ENCODE data around the gene KCNG2. TPM values are rescaled to one million over a fixed set of nuclear protein-coding genes. Genes with fewer than 3 reads are reported as not detected.

KCNG2 gene
- total and polyA plus RNA-seq, 2 of the 4 experiments (the other 2 are of a cell fraction), result not detected

DNA sequence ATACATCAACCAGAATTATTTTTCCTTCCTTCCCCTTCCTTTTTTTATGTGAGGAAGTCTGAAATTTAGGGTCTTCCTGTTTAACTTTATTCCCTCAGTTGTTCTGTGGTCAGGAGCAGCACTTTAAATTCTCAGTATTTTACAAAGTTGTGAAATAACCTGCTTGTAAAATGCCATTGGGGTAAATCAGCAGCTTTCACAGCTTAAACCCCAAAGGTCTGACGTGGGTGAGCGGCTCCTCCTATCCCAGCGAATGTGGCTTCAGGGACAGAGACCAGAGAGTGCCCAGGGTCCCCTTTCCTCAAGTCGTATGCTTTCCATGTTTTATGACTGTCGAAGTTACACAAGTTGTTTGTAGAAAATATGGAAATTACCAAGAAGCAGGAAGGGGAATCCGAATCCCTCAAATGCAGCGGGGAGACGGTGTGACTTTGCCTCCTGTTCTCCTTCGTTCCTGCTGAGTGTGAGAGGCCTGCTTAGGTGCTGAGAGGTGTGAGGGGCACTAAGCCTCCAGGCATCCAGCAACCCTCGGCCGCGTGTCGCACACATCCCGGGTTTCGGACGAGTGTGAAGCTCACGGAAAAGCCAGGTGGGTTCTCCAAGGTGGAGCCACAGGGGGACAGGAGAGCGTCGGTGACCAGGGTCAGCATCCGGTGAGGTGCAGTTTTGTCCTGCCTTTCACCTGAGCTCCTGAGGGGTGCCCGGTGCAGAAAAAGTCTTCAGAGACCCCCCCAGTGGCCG, 10.8 kb upstream of the KCNG2 start:
- H3K4me1 ChIP-seq (ENCODE audit: control insufficient read depth, insufficient read depth, low read length), result peaks cover 15% of the 10 kb centered on the region
- no peak overlapping the region for H3K18ac ChIP-seq (ENCODE audit: low read depth, low read length)
- no peak overlapping the region for H2BK120ac ChIP-seq (ENCODE audit: low read depth, low read length)
- H3K36me3 ChIP-seq (ENCODE audit: control insufficient read depth, insufficient read depth, low read length), result no peaks in the 10 kb centered on the region
- H2BK5ac ChIP-seq (ENCODE audit: low read depth, low read length, poor library complexity, severe bottlenecking), result no peak overlapping the region
- peak overlapping the region; percentile 40; the same call in 1 of the 3 replicates for H2BK15ac ChIP-seq (ENCODE audit: low read depth, low read length)
- WGBS, 2 experiments (ENCODE audit: extremely low coverage in 2 of 2, insufficient read length in 1 of 2), result 85% methylated on average over 15 of the region's 22 CpGs; no CpG with 5 or more reads in 1 of the 2 experiments
- POLR2A ChIA-PET (ENCODE audit: unreplicated experiment), result no interaction called here
- H2AK5ac ChIP-seq (ENCODE audit: low read depth, low read length), result peak overlapping the region; percentile 57; the same call in 1 of the 2 replicates
- no peaks in the 10 kb centered on the region; the same call in 1 of the 2 replicates for H3K9me3 ChIP-seq (ENCODE audit: control insufficient read depth, insufficient read depth, low read length)
- H4K91ac ChIP-seq (ENCODE audit: insufficient read depth, low read depth, low read length), result no peak overlapping the region
- no peak overlapping the region for H3K56ac ChIP-seq (ENCODE audit: extremely low read depth, insufficient read depth, low read length)
- H3K9ac ChIP-seq (ENCODE audit: low read depth, low read length), result no peak overlapping the region
- BruUV-seq (replicated peaks), result no TSS peak
- H3K4me3 ChIP-seq (ENCODE audit: insufficient read depth, low read depth, low read length), result no peak overlapping the region
- H3K27me3 ChIP-seq (ENCODE audit: control insufficient read depth, insufficient read depth, low read length), result peaks cover 28% of the 10 kb centered on the region
- intact Hi-C loops (cut with micrococcal nuclease) (no loop called here), dilution Hi-C loops (cut with HindIII; ENCODE audit: low sequenced_read_pairs, unreplicated experiment) (no loop called here), in situ Hi-C loops (cut with MboI; ENCODE audit: low sequenced_read_pairs) (no loop called here)
- no peak overlapping the region for H2AK9ac ChIP-seq (replicated peaks; ENCODE audit: low read depth, low read length, poor library complexity)
- H2BK20ac ChIP-seq (ENCODE audit: low read depth, low read length), result no peak overlapping the region; the same call in 1 of the 2 replicates
- no peak for ATAC-seq (ENCODE audit: low read depth)
- no peak overlapping the region for H4K8ac ChIP-seq (ENCODE audit: low read depth in 2 of 2, low read length in 2 of 2)
- H3K27ac ChIP-seq (ENCODE audit: insufficient read depth, low read length), result no peak overlapping the region
- H4K20me1 ChIP-seq (ENCODE audit: insufficient read depth, low read length), result no peaks in the 10 kb centered on the region
- H3K4me2 ChIP-seq (ENCODE audit: low read depth, low read length), result no peak overlapping the region
- H3K4ac ChIP-seq (ENCODE audit: low read depth, low read length), result no peak overlapping the region
- no peaks in the 10 kb centered on the region for H3K79me1 ChIP-seq (ENCODE audit: low read depth in 1 of 2, low read length in 2 of 2)
- TF ChIP-seq CEBPB (IDR thresholded peaks at IDR 0.05; ENCODE audit: low read depth, low read length) (peak; percentile 66), POLR2A (IDR thresholded peaks at IDR 0.05; ENCODE audit: low read depth, low read length) (no peak)
- TF ChIP-seq, protein P1, sequence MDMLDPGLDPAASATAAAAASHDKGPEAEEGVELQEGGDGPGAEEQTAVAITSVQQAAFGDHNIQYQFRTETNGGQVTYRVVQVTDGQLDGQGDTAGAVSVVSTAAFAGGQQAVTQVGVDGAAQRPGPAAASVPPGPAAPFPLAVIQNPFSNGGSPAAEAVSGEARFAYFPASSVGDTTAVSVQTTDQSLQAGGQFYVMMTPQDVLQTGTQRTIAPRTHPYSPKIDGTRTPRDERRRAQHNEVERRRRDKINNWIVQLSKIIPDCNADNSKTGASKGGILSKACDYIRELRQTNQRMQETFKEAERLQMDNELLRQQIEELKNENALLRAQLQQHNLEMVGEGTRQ (IDR thresholded peaks at IDR 0.05; ENCODE audit: low read depth, low read length), result no peak
- H3K9me1 ChIP-seq (ENCODE audit: insufficient read depth, low read length), result peaks cover 7% of the 10 kb centered on the region
- DNase-seq, result peak; percentile 66
- no peak overlapping the region for H3K23ac ChIP-seq (ENCODE audit: low read depth, low read length)
- H4K5ac ChIP-seq (ENCODE audit: low read depth, low read length), result no peak overlapping the region
- H2AFZ ChIP-seq (replicated peaks; ENCODE audit: low read length, poor library complexity), result no peak overlapping the region
- CTCF ChIA-PET, result no interaction called here
- H3K14ac ChIP-seq (replicated peaks; ENCODE audit: low read depth, low read length), result no peak overlapping the region

Measured in IMR-90 (cell line).